Adrenal gland (tissue), 5 donors: ENCODE measurements around the gene TSPAN2.

Source experiments
- POLR2A ChIP-seq, 2 donors: fragments of 450-650 bp; IDR thresholded peaks; one replicate each; pipeline ENCODE4 v1.6.1; 2017; ENCODE audit warnings: antibody characterized with exemption in 2 of 2, mild to moderate bottlenecking in 2 of 2, moderate library complexity in 1 of 2
- TF ChIP-seq, protein P1 (sequence below), 6 experiments: fragments of 450-650 bp in 4 of 6; fragments of 200-600 bp in 2 of 6; sonication (generic) in 1 of 6; IDR thresholded peaks; 1 replicate in 5 of 6; 2 replicates in 1 of 6; pipeline versions ENCODE4 v1.5.1 to v1.8.0; 2016 to 2021; ENCODE audit warnings: antibody characterized with exemption in 6 of 6, mild to moderate bottlenecking in 2 of 6, moderate library complexity in 1 of 6
- donor health status: DM: no; HTN: no; CAD: no.

DNA sequence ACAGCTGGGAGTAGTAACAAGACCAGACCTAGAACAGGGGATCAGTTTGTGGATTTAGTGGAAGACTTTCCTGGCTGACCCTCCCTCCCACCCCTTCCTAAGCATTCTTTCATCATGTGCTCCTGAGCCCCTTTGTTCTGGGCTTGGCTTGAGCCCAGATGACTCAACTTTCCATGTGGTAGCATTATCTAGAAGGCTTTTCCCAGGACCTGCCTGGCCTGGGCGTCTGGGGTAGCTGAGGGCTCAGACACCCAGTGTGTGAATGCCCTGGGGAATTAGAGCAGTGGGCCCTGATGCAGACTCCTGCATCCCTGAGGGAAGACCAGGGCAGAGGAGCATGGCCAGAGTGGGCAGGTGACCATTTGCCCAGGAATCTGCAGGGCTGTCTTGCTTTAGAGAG lies 44.1 kb upstream of the TSPAN2 start:
- no peak for TF ChIP-seq POLR2A (IDR thresholded peaks at IDR 0.05)
- TF ChIP-seq, protein P1, sequence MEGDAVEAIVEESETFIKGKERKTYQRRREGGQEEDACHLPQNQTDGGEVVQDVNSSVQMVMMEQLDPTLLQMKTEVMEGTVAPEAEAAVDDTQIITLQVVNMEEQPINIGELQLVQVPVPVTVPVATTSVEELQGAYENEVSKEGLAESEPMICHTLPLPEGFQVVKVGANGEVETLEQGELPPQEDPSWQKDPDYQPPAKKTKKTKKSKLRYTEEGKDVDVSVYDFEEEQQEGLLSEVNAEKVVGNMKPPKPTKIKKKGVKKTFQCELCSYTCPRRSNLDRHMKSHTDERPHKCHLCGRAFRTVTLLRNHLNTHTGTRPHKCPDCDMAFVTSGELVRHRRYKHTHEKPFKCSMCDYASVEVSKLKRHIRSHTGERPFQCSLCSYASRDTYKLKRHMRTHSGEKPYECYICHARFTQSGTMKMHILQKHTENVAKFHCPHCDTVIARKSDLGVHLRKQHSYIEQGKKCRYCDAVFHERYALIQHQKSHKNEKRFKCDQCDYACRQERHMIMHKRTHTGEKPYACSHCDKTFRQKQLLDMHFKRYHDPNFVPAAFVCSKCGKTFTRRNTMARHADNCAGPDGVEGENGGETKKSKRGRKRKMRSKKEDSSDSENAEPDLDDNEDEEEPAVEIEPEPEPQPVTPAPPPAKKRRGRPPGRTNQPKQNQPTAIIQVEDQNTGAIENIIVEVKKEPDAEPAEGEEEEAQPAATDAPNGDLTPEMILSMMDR (IDR thresholded peaks at IDR 0.05), result no peak
